GM18526 (cell line): Measurements from ENCODE around the gene RAET1G.

ENCODE experiments used
- POLR2A ChIP-seq: IDR thresholded peaks from 3 replicates; pipeline ENCODE4 v1.6.1; 2011; ENCODE audit not compliant: insufficient read length; ENCODE audit errors: extremely low read depth

Gene RAET1G

GRCh38 chr6:149881066-149881766, 41.7 kb downstream of the RAET1G start:
- TF ChIP-seq POLR2A, result no peak

- TF ChIP-seq POLR2A, result no peak
These were observed 45.3 kb downstream of the RAET1G start for GRCh38 chr6:149877659-149878058.

GRCh38 chr6:149876241-149876933, 46.5 kb downstream of the RAET1G start:
- no peak for TF ChIP-seq POLR2A

- no peak for TF ChIP-seq POLR2A
These were observed 50.7 kb downstream of the RAET1G start for GRCh38 chr6:149872233-149872632.

GRCh38 chr6:149871182-149871581, 51.7 kb downstream of the RAET1G start:
- TF ChIP-seq POLR2A, result no peak

- no peak for TF ChIP-seq POLR2A
These were observed 53.5 kb downstream of the RAET1G start for GRCh38 chr6:149869275-149869892.

GRCh38 chr6:149867876-149868640, 54.9 kb downstream of the RAET1G start:
- TF ChIP-seq POLR2A, result no peak
